CD4-positive, alpha-beta T cell (primary cell): ENCODE results near the gene MYO9A. TPM values are rescaled to one million over a fixed set of nuclear protein-coding genes. Genes with fewer than 3 reads are reported as not detected.

Source experiments
- ATAC-seq: fragments of 200-7000 bp; cut with Tn5 transposase; one replicate; pipeline ENCODE4 v1.10.0; 2022; ENCODE audit warnings: mild to moderate bottlenecking; ENCODE audit not compliant: poor library complexity
- CTCF ChIA-PET: fragments of 350-600 bp; sonication (Branson Sonifier 250); formaldehyde crosslinking; loops from one replicate; lab custom pipeline; 2021; ENCODE audit warnings: antibody characterized with exemption, inconsistent platforms; lab: Charles Lee
- POLR2A ChIA-PET: fragments of 350-600 bp; sonication (Branson Sonifier 250); formaldehyde crosslinking; loops from one replicate; lab custom pipeline; 2021; ENCODE audit warnings: antibody characterized with exemption, inconsistent platforms; lab: Charles Lee
- DNase-seq, 14 experiments: peaks; one replicate each; pipeline ENCODE4 v3.0.0-alpha.2; 2013 to 2020; ENCODE audit warnings: mixed read lengths in 2 of 14
- H3K27ac ChIP-seq, 2 donors: one replicate each; pipeline versions ENCODE4 v1.5.1 to v1.7.0; 2013; ENCODE audit warnings: low read length in 2 of 2, low read depth in 1 of 2, mild to moderate bottlenecking in 1 of 2
- H3K27me3 ChIP-seq, 2 experiments: 1 replicate in 1 of 2; 2 replicates in 1 of 2; pipeline versions ENCODE4 v1.6.1 to v1.7.0; 2013; ENCODE audit warnings: low read length in 2 of 2, control low read depth in 1 of 2, mild to moderate bottlenecking in 1 of 2, moderate library complexity in 1 of 2; ENCODE audit not compliant: insufficient read depth in 2 of 2, control insufficient read depth in 1 of 2
- H3K36me3 ChIP-seq: one replicate; pipeline ENCODE4 v1.6.1; 2013; ENCODE audit warnings: low read length, control low read depth; ENCODE audit not compliant: insufficient read depth
- H3K4me1 ChIP-seq: one replicate; pipeline ENCODE4 v1.6.1; 2013; ENCODE audit warnings: low read length, control low read depth; ENCODE audit not compliant: insufficient read depth
- H3K4me3 ChIP-seq: one replicate; pipeline ENCODE4 v1.5.1; 2013; ENCODE audit warnings: mild to moderate bottlenecking, low read length, moderate library complexity
- H3K9me3 ChIP-seq, 2 experiments: 1 replicate in 1 of 2; 2 replicates in 1 of 2; pipeline versions ENCODE4 v1.6.1 to v1.7.0; 2013; ENCODE audit warnings: low read length in 2 of 2, mild to moderate bottlenecking in 2 of 2, control low read depth in 1 of 2, moderate library complexity in 1 of 2; ENCODE audit not compliant: control insufficient read depth in 1 of 2, insufficient read depth in 1 of 2
- H3K27ac Mint-ChIP-seq: one replicate; pipeline ENCODE4 v1.8.0; 2020; ENCODE audit warnings: mixed read lengths
- H3K27me3 Mint-ChIP-seq: one replicate; pipeline ENCODE4 v1.8.0; 2021; ENCODE audit warnings: mixed read lengths
- H3K36me3 Mint-ChIP-seq: one replicate; pipeline ENCODE4 v1.8.0; 2021; ENCODE audit warnings: low read depth, mixed read lengths
- H3K4me1 Mint-ChIP-seq: one replicate; pipeline ENCODE4 v1.8.0; 2021; ENCODE audit warnings: low read depth, mixed read lengths
- H3K4me3 Mint-ChIP-seq: one replicate; pipeline ENCODE4 v1.8.0; 2020; ENCODE audit warnings: mild to moderate bottlenecking, mixed read lengths
- H3K9me3 Mint-ChIP-seq: one replicate; pipeline ENCODE4 v1.8.0; 2020; ENCODE audit warnings: mixed read lengths
- CTCF ChIP-seq: fragments of 200-600 bp; IDR thresholded peaks from one replicate; pipeline ENCODE4 v1.8.0; 2022; ENCODE audit warnings: antibody characterized with exemption, mild to moderate bottlenecking
- intact Hi-C, 2 experiments: fragments of 100-400 bp; cut with DNase I in 1 of 2; cut with micrococcal nuclease in 1 of 2; formaldehyde crosslinking; loops; one replicate each; pipeline versions ENCODE4 v1.15.1 to v1.9.0; 2023 to 2025; cut with DNase I, micrococcal nuclease
- total RNA-seq, 174 experiments: library from RNA in 2 of 174; stranded (reverse) in 2 of 174; gene quantifications; one replicate each; pipeline ENCODE4 v1.2.3 and lab custom pipeline; 2021 to 2026

Gene MYO9A
- total RNA-seq, 2 experiments from 2014 or later = 23.4 to 29.1 TPM

- Mint-ChIP-seq H3K27me3 (no peaks in the 10 kb centered on the region), H3K4me1 (no peaks in the 10 kb centered on the region), H3K36me3 (peaks cover 5% of the 10 kb centered on the region), H3K4me3 (no peak overlapping the region), H3K9me3 (no peaks in the 10 kb centered on the region), H3K27ac (no peak overlapping the region)
- no peaks in the 10 kb centered on the region for H3K27me3 ChIP-seq
- no peak overlapping the region for H3K4me3 ChIP-seq
- H3K4me1 ChIP-seq = no peaks in the 10 kb centered on the region
- H3K9me3 ChIP-seq = no peaks in the 10 kb centered on the region
- ATAC-seq (no peak), DNase-seq (no peak)
- CTCF ChIA-PET = no interaction called here
- POLR2A ChIA-PET = no interaction called here
- H3K36me3 ChIP-seq = no peaks in the 10 kb centered on the region
- intact Hi-C loops = no loop called here
- no peak overlapping the region for H3K27ac ChIP-seq
- TF ChIP-seq CTCF = no peak
Measured at GRCh38 chr15:72098040-72098439, 19.9 kb downstream of the MYO9A start.

DNA sequence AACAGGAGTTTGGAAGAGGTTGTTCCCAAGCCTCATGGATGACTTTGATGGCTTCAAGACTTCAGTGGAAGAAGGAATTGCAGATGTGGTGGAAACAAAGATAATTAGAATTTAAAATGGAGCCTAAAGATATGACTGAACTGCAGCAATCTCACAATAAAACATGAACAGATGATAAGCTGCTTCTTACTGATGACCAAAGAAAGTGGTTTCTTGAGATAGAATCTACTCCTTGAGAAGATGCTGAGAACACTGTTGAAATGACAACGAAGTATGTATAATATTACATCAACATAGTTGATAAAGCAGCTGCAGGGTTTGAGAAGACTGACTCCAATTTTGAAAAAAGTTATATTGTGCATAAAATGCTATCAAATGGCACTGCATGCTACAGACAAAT lies 21.2 kb downstream of the MYO9A start:
- H3K27ac Mint-ChIP-seq = no peak overlapping the region
- no peaks in the 10 kb centered on the region for H3K27me3 Mint-ChIP-seq
- Histone ChIP-seq H3K36me3 (no peaks in the 10 kb centered on the region), H3K4me1 (no peaks in the 10 kb centered on the region), H3K27me3 (no peaks in the 10 kb centered on the region), H3K9me3 (no peaks in the 10 kb centered on the region), H3K27ac (no peak overlapping the region), H3K4me3 (no peak overlapping the region)
- TF ChIP-seq CTCF = no peak
- H3K9me3 Mint-ChIP-seq = no peaks in the 10 kb centered on the region
- peaks cover 5% of the 10 kb centered on the region for H3K36me3 Mint-ChIP-seq
- ATAC-seq (no peak), DNase-seq (no peak)
- intact Hi-C loops = no loop called here
- H3K4me1 Mint-ChIP-seq = no peaks in the 10 kb centered on the region
- POLR2A ChIA-PET = no interaction called here
- CTCF ChIA-PET = no interaction called here
- H3K4me3 Mint-ChIP-seq = no peak overlapping the region

GRCh38 chr15:72092691-72093090 lies 25.3 kb downstream of the MYO9A start:
- Mint-ChIP-seq H3K27ac (no peak overlapping the region), H3K36me3 (peaks cover 15% of the 10 kb centered on the region), H3K27me3 (no peaks in the 10 kb centered on the region), H3K9me3 (no peaks in the 10 kb centered on the region), H3K4me1 (no peaks in the 10 kb centered on the region), H3K4me3 (no peak overlapping the region)
- POLR2A ChIA-PET = no interaction called here
- H3K4me1 ChIP-seq = no peaks in the 10 kb centered on the region
- no peaks in the 10 kb centered on the region for H3K9me3 ChIP-seq
- ATAC-seq (no peak), DNase-seq (no peak)
- H3K27ac ChIP-seq = no peak overlapping the region
- H3K27me3 ChIP-seq = no peaks in the 10 kb centered on the region
- CTCF ChIA-PET = no interaction called here
- intact Hi-C loops = no loop called here
- no peak overlapping the region for H3K4me3 ChIP-seq
- H3K36me3 ChIP-seq = no peaks in the 10 kb centered on the region
- no peak for TF ChIP-seq CTCF
